Tongue (tissue), 2 donors: Measurements from ENCODE around the gene NEK11. TPM values are rescaled to one million over a fixed set of nuclear protein-coding genes. Genes with fewer than 3 reads are reported as not detected.

Experiments
- DNase-seq: peaks from one replicate; pipeline ENCODE4 v3.0.0-alpha.2; 2015
- total RNA-seq: library from RNA; depleted of rRNA; stranded (reverse); fragments of >200 nt; gene quantifications from one replicate; pipeline ENCODE4 v1.2.3, GENCODE V29; 2014

Gene NEK11
- total RNA-seq, 1 donor from 2014 or later = 16.1 TPM

GRCh38 chr3:131224886-131225550 is 198.3 kb downstream of the NEK11 start:
- DNase-seq = no peak

- DNase-seq = no peak
These were observed 201.8 kb downstream of the NEK11 start for GRCh38 chr3:131228522-131228921.

GRCh38 chr3:131231710-131232389 is 205.2 kb downstream of the NEK11 start:
- DNase-seq = no peak

GRCh38 chr3:131232711-131233267 is 206.1 kb downstream of the NEK11 start:
- DNase-seq = no peak

- DNase-seq = peak; percentile 12
These were observed 207.4 kb downstream of the NEK11 start for GRCh38 chr3:131233900-131234668.

GRCh38 chr3:131236421-131236820 is 209.7 kb downstream of the NEK11 start:
- peak; percentile 56 for DNase-seq

- no peak for DNase-seq
These were observed 211.8 kb downstream of the NEK11 start for GRCh38 chr3:131238496-131238895.

- DNase-seq = no peak
These were observed 212.6 kb downstream of the NEK11 start for GRCh38 chr3:131239267-131239666.

GRCh38 chr3:131242201-131242600 is 215.5 kb downstream of the NEK11 start:
- peak; percentile 15 for DNase-seq

GRCh38 chr3:131250466-131250865 is 223.8 kb downstream of the NEK11 start:
- no peak for DNase-seq

GRCh38 chr3:131260525-131260924 is 233.8 kb downstream of the NEK11 start:
- no peak for DNase-seq

- DNase-seq = no peak
These were observed 234.4 kb downstream of the NEK11 start for GRCh38 chr3:131261104-131261503.

GRCh38 chr3:131275556-131275955 is 248.9 kb downstream of the NEK11 start:
- DNase-seq = no peak

- DNase-seq = peak; percentile 20
These were observed 251.3 kb downstream of the NEK11 start for GRCh38 chr3:131277836-131278497.

GRCh38 chr3:131279577-131279976 is 252.9 kb downstream of the NEK11 start:
- DNase-seq = no peak

GRCh38 chr3:131282379-131282778 is 255.7 kb downstream of the NEK11 start:
- peak; percentile 37 for DNase-seq

GRCh38 chr3:131282967-131283366 is 256.3 kb downstream of the NEK11 start:
- DNase-seq = no peak

- no peak for DNase-seq
These were observed 257.2 kb downstream of the NEK11 start for GRCh38 chr3:131283862-131284261.

GRCh38 chr3:131284302-131284701 is 257.6 kb downstream of the NEK11 start:
- no peak for DNase-seq

GRCh38 chr3:131285456-131285855 is 258.8 kb downstream of the NEK11 start:
- no peak for DNase-seq

GRCh38 chr3:131299836-131300235 is 273.2 kb downstream of the NEK11 start:
- DNase-seq = no peak

- DNase-seq = no peak
These were observed 277.2 kb downstream of the NEK11 start for GRCh38 chr3:131303848-131304247.
